Measurements from ENCODE around the gene THAP3. TPM values are rescaled to one million over a fixed set of nuclear protein-coding genes. Genes with fewer than 3 reads are reported as not detected.

Gene THAP3
- total and polyA plus RNA-seq, 9 of the 15 experiments (the other 6 are each of a cell fraction or from before 2014, with no cell fraction given), result 1.9 to 31.2 (median 18.2) TPM

- TF ChIP-seq YBX1 (IDR thresholded peaks at IDR 0.05) (no peak), HNRNPL (IDR thresholded peaks at IDR 0.05; ENCODE audit: low read depth, low read length) (no peak), GTF2A2 (tag; IDR thresholded peaks at IDR 0.05) (no peak), ZNF644 (tag; IDR thresholded peaks at IDR 0.05; ENCODE audit: low read depth) (no peak), RBFOX2 (IDR thresholded peaks at IDR 0.05; ENCODE audit: low read depth, low read length) (peak; percentile 60; the same call in 1 of the 2 replicates)
These were observed 33.4 kb upstream of the THAP3 start (continued) for GRCh38 chr1:6591222-6591621.

DNA sequence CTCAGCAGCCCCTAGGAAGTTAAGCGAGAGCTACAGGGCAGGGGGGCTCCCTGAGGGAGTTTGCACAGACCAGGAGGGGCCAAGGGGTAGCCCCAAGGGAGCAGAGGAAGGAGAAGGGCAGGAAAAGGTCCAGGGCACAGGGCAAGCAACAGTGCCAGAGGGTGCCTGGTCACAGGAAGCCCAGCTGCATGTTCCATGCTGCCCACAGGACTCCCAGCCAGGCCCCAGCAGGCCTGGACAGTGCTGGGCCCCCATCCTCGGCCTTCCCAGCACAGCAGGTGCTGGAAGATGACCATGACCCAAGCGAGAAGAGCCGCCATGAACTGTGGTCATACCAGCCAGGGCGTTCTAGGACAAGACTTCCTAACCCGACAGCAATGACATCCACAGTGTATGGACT, 33.0 kb upstream of the THAP3 start:
- 87% methylated on average over 6 of the region's 6 CpGs for WGBS (ENCODE audit: insufficient coverage, low coverage, missing lambda C conversion rate)
- BruUV-seq (replicated peaks), result no TSS peak
- Histone ChIP-seq H3K27ac (ENCODE audit: extremely low read depth, low read depth, low read length) (no peak overlapping the region), H3K4me2 (ENCODE audit: insufficient read depth, low read length) (no peak overlapping the region), H4K20me1 (replicated peaks; ENCODE audit: control insufficient read depth, insufficient read depth, low read length) (peaks cover 23% of the 10 kb centered on the region), H3K4me1 (replicated peaks in 1 of 2; ENCODE audit: control insufficient read depth in 2 of 2, insufficient read depth in 2 of 2, low read length in 2 of 2) (peaks cover 0 to 35% of the 10 kb centered on the region in 2 experiments; a peak in 2 of 5 replicates), H3K4me3 (no peak overlapping the region), H3K27me3 (ENCODE audit: control insufficient read depth in 2 of 2, insufficient read depth in 2 of 2, low read length in 2 of 2) (no peaks in the 10 kb centered on the region), H3K79me2 (ENCODE audit: control insufficient read depth, insufficient read depth, low read length) (peaks cover 20% of the 10 kb centered on the region), H3K9me1 (ENCODE audit: control insufficient read depth, insufficient read depth, low read length) (peaks cover 8% of the 10 kb centered on the region), H3K36me3 (ENCODE audit: control insufficient read depth, insufficient read depth, low read length) (peaks cover 100% of the 10 kb centered on the region), H2AFZ (ENCODE audit: low read depth, low read length) (no peak overlapping the region), H3K9me3 (replicated peaks; ENCODE audit: control insufficient read depth, insufficient read depth, low read depth, low read length) (no peaks in the 10 kb centered on the region), H3K9ac (ENCODE audit: insufficient read depth in 1 of 2, low read depth in 2 of 2, low read length in 2 of 2) (peak overlapping the region in 1 of 2 experiments; percentile 66; a peak in 2 of 4 replicates)
- intact Hi-C loops (cut with micrococcal nuclease) (no loop called here), in situ Hi-C loops (cut with MboI) (no loop called here)
- POLR2A ChIA-PET, result interaction anchor here (0.6 to 4.2 kb wide), 8 partner anchors 10 to 50 kb away, joined by 3 to 59 read pairs (median 4); partner anchors contain the start of genes KLHL21 and ZBTB48
- TF ChIP-seq POLR2G (IDR thresholded peaks at IDR 0.05; ENCODE audit: low read depth, low read length) (peak; percentile 59), NR1H2 (CRISPR knock-in tag; IDR thresholded peaks at IDR 0.05) (no peak), NEUROD1 (IDR thresholded peaks at IDR 0.05; ENCODE audit: borderline replicate concordance, low read depth, low read length, partially characterized antibody) (no peak), STAG1 (CRISPR knock-in tag; IDR thresholded peaks at IDR 0.05; ENCODE audit: borderline replicate concordance) (no peak), ARID3B (CRISPR knock-in tag; IDR thresholded peaks at IDR 0.05; ENCODE audit: borderline replicate concordance) (no peak), NR2C1 (IDR thresholded peaks at IDR 0.05) (no peak), NR2C1 (tag; IDR thresholded peaks at IDR 0.05) (no peak), ARNT (IDR thresholded peaks at IDR 0.05) (no peak), PHF20 (IDR thresholded peaks at IDR 0.05; ENCODE audit: partially characterized antibody) (no peak), RBFOX2 (IDR thresholded peaks at IDR 0.05; ENCODE audit: low read depth, low read length) (peak; percentile 56)
- FAIRE-seq (no peak), ATAC-seq (no peak), DNase-seq (ENCODE audit: extremely low read depth in 1 of 4, low spot score in 3 of 4) (no peak)
- CTCF ChIA-PET (ENCODE audit: low intra/inter-chr PET ratio), result no interaction called here

Measured in K562 (cell line).